ENCODE data around the gene SHANK2.
A peak's percentile ranks its signal among the peaks of the same experiment; 100 is the strongest.

SHANK2 gene

GRCh38 chr11:71268706-71269321 lies 16.4 kb upstream of the SHANK2 start:
- DNase-seq, result peak; percentile 17

GRCh38 chr11:71267807-71268421 lies 15.5 kb upstream of the SHANK2 start:
- DNase-seq, result peak; percentile 17

- DNase-seq, result peak; percentile 38
Measured at GRCh38 chr11:71266114-71266833, 13.9 kb upstream of the SHANK2 start.

- DNase-seq, result no peak
Measured at GRCh38 chr11:71265559-71266092, 13.2 kb upstream of the SHANK2 start.

GRCh38 chr11:71263386-71263785 lies 11.0 kb upstream of the SHANK2 start:
- no peak for DNase-seq

GRCh38 chr11:71255800-71256479 lies 3.6 kb upstream of the SHANK2 start:
- DNase-seq, result no peak

- DNase-seq, result no peak
Measured at GRCh38 chr11:71255323-71255722, 2.9 kb upstream of the SHANK2 start.

GRCh38 chr11:71253794-71254193 lies 1.4 kb upstream of the SHANK2 start:
- no peak for DNase-seq

- DNase-seq, result no peak
Measured at GRCh38 chr11:71252770-71253730, 673 bp upstream of the SHANK2 start.

GRCh38 chr11:71251761-71252268 lies 562 bp downstream of the SHANK2 start:
- no peak for DNase-seq

GRCh38 chr11:71251151-71251721 lies 1.1 kb downstream of the SHANK2 start:
- DNase-seq, result no peak

GRCh38 chr11:71250523-71251150 lies 1.7 kb downstream of the SHANK2 start:
- no peak for DNase-seq

- no peak for DNase-seq
Measured at GRCh38 chr11:71249301-71249700, 3.1 kb downstream of the SHANK2 start.

- DNase-seq, result no peak
Measured at GRCh38 chr11:71248656-71249055, 3.7 kb downstream of the SHANK2 start.

GRCh38 chr11:71248251-71248570 lies 4.2 kb downstream of the SHANK2 start:
- no peak for DNase-seq

GRCh38 chr11:71247551-71248250 lies 4.7 kb downstream of the SHANK2 start:
- no peak for DNase-seq

- no peak for DNase-seq
Measured at GRCh38 chr11:71246559-71246958, 5.8 kb downstream of the SHANK2 start.

GRCh38 chr11:71245601-71246391 lies 6.6 kb downstream of the SHANK2 start:
- DNase-seq, result no peak

- DNase-seq, result no peak
Measured at GRCh38 chr11:71244116-71244810, 8.1 kb downstream of the SHANK2 start.

Data from activated CD8-positive, alpha-beta memory T cell treated with anti-CD3 and anti-CD28 coated beads for 24 hours (primary cell).